GM21390 (cell line): Measurements from ENCODE around the gene PRAMEF2.
"Not testable (repeated sequence)": the region's sequence is repeated elsewhere in the genome, so short reads cannot be mapped to it uniquely, and the experiment has no call there.

Experiments
- ATAC-seq: cut with Tn5 transposase; IDR thresholded peaks from one replicate; pipeline ENCODE4 v1.9.1; 2021; ENCODE audit not compliant: unreplicated experiment

PRAMEF2 gene

GRCh38 chr1:12856786-12857185 is at the start of gene PRAMEF2:
PRAMEF2 (plus strand) TSS chr1:12857086; CDS start chr1:12859010, 1,924 bp downstream.
- not testable (repeated sequence) for ATAC-seq

- ATAC-seq, result no peak
These were observed 47.0 kb upstream of the PRAMEF2 start for GRCh38 chr1:12809933-12810332.

- ATAC-seq, result no peak
These were observed 46.0 kb upstream of the PRAMEF2 start for GRCh38 chr1:12810691-12811408.

GRCh38 chr1:12811409-12811784 is 45.5 kb upstream of the PRAMEF2 start:
- ATAC-seq, result no peak

GRCh38 chr1:12819061-12819460 is 37.8 kb upstream of the PRAMEF2 start:
- not testable (repeated sequence) for ATAC-seq

GRCh38 chr1:12831310-12831709 is 25.6 kb upstream of the PRAMEF2 start, which contains the start of gene PRAMEF11:
PRAMEF11 (minus strand) TSS chr1:12831410; CDS start chr1:12828789, 2,621 bp downstream.
- not testable (repeated sequence) for ATAC-seq

GRCh38 chr1:12833251-12833650 is 23.6 kb upstream of the PRAMEF2 start:
- not testable (repeated sequence) for ATAC-seq

GRCh38 chr1:12848620-12849019 is 8.3 kb upstream of the PRAMEF2 start, which contains the start of gene HNRNPCL1:
HNRNPCL1 (minus strand) TSS chr1:12848720; CDS start chr1:12848289, 431 bp downstream.
- ATAC-seq, result not testable (repeated sequence)

GRCh38 chr1:12851779-12852178 is 5.1 kb upstream of the PRAMEF2 start:
- no peak for ATAC-seq

- not testable (repeated sequence) for ATAC-seq
These were observed 6.4 kb downstream of the PRAMEF2 start for GRCh38 chr1:12863131-12863880.

- ATAC-seq, result not testable (repeated sequence)
These were observed 21.6 kb downstream of the PRAMEF2 start for GRCh38 chr1:12878453-12878852.

- not testable (repeated sequence) for ATAC-seq
These were observed 29.2 kb downstream of the PRAMEF2 start, which contains the start of gene PRAMEF4 for GRCh38 chr1:12886101-12886500. PRAMEF4 (minus strand) TSS chr1:12886201; CDS start chr1:12883394, 2,807 bp downstream.

- not testable (repeated sequence) for ATAC-seq
These were observed 41.3 kb downstream of the PRAMEF2 start, which contains the start of gene PRAMEF10 for GRCh38 chr1:12898170-12898569. PRAMEF10 (minus strand) TSS chr1:12898270; CDS start chr1:12895847, 2,423 bp downstream.

- not testable (repeated sequence) for ATAC-seq
These were observed 42.3 kb downstream of the PRAMEF2 start for GRCh38 chr1:12899186-12899585.

GRCh38 chr1:12903793-12904572 is 47.1 kb downstream of the PRAMEF2 start:
- ATAC-seq, result not testable (repeated sequence)
